HCT116 (cell line): ENCODE measurements around the gene KRCC1.

Experiments used
- POLR2AphosphoS5 ChIP-seq: IDR thresholded peaks from 2 replicates; pipeline ENCODE4 v1.6.1; 2011; ENCODE audit warnings: mild to moderate bottlenecking, low read depth, low read length, moderate library complexity
- TF ChIP-seq, protein P1 (sequence below), 3 experiments: fragments of 200-600 bp in 1 of 3; sonication (generic) in 1 of 3; IDR thresholded peaks in 2 of 3; conservative IDR thresholded peaks in 1 of 3; 2 replicates each; pipeline ENCODE4 v1.5.1; 2012 to 2017; ENCODE audit warnings: low read depth in 2 of 3, low read length in 2 of 3, antibody characterized with exemption in 1 of 3, borderline replicate concordance in 1 of 3, control low read depth in 1 of 3, mild to moderate bottlenecking in 1 of 3, mixed read lengths in 1 of 3, mixed run types in 1 of 3, moderate library complexity in 1 of 3; ENCODE audit not compliant: insufficient read depth in 1 of 3
- TF ChIP-seq, protein P2 (sequence below): IDR thresholded peaks from 2 replicates; pipeline ENCODE4 v1.6.1; 2012; ENCODE audit warnings: low read depth
- TF ChIP-seq, protein P3 (sequence below): IDR thresholded peaks from 2 replicates; pipeline ENCODE4 v1.6.1; 2011; ENCODE audit warnings: mild to moderate bottlenecking, low read length, moderate library complexity; ENCODE audit not compliant: insufficient replicate concordance; ENCODE audit errors: extremely low read depth

DNA sequence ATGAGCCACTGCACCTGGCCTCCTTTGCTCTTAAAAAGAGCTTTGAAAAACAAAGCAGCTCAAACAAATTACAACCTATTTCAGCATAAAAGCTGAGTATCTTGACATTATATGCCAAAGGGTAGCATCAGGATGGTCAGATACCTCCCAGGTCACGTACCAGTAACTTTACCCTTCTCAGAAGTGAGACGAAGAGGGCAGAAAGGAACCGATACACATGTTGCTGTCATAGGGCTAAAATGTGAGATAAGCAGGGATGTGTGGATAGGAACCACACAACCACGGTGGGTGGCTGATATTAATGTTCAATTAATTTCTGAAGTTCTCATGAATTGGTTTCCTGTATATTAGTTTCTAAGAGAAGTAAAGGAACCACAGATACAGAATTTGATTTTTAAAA, 26.7 kb downstream of the KRCC1 start:
- TF ChIP-seq, protein P1, sequence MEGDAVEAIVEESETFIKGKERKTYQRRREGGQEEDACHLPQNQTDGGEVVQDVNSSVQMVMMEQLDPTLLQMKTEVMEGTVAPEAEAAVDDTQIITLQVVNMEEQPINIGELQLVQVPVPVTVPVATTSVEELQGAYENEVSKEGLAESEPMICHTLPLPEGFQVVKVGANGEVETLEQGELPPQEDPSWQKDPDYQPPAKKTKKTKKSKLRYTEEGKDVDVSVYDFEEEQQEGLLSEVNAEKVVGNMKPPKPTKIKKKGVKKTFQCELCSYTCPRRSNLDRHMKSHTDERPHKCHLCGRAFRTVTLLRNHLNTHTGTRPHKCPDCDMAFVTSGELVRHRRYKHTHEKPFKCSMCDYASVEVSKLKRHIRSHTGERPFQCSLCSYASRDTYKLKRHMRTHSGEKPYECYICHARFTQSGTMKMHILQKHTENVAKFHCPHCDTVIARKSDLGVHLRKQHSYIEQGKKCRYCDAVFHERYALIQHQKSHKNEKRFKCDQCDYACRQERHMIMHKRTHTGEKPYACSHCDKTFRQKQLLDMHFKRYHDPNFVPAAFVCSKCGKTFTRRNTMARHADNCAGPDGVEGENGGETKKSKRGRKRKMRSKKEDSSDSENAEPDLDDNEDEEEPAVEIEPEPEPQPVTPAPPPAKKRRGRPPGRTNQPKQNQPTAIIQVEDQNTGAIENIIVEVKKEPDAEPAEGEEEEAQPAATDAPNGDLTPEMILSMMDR (IDR thresholded peaks at IDR 0.05 in 2 of 3, conservative IDR thresholded peaks at IDR 0.05 in 1 of 3; ENCODE audit: borderline replicate concordance in 1 of 3, insufficient read depth in 1 of 3, low read depth in 2 of 3, low read length in 2 of 3): no peak
- TF ChIP-seq, protein P2, sequence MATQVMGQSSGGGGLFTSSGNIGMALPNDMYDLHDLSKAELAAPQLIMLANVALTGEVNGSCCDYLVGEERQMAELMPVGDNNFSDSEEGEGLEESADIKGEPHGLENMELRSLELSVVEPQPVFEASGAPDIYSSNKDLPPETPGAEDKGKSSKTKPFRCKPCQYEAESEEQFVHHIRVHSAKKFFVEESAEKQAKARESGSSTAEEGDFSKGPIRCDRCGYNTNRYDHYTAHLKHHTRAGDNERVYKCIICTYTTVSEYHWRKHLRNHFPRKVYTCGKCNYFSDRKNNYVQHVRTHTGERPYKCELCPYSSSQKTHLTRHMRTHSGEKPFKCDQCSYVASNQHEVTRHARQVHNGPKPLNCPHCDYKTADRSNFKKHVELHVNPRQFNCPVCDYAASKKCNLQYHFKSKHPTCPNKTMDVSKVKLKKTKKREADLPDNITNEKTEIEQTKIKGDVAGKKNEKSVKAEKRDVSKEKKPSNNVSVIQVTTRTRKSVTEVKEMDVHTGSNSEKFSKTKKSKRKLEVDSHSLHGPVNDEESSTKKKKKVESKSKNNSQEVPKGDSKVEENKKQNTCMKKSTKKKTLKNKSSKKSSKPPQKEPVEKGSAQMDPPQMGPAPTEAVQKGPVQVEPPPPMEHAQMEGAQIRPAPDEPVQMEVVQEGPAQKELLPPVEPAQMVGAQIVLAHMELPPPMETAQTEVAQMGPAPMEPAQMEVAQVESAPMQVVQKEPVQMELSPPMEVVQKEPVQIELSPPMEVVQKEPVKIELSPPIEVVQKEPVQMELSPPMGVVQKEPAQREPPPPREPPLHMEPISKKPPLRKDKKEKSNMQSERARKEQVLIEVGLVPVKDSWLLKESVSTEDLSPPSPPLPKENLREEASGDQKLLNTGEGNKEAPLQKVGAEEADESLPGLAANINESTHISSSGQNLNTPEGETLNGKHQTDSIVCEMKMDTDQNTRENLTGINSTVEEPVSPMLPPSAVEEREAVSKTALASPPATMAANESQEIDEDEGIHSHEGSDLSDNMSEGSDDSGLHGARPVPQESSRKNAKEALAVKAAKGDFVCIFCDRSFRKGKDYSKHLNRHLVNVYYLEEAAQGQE: no peak
- TF ChIP-seq, protein P3, sequence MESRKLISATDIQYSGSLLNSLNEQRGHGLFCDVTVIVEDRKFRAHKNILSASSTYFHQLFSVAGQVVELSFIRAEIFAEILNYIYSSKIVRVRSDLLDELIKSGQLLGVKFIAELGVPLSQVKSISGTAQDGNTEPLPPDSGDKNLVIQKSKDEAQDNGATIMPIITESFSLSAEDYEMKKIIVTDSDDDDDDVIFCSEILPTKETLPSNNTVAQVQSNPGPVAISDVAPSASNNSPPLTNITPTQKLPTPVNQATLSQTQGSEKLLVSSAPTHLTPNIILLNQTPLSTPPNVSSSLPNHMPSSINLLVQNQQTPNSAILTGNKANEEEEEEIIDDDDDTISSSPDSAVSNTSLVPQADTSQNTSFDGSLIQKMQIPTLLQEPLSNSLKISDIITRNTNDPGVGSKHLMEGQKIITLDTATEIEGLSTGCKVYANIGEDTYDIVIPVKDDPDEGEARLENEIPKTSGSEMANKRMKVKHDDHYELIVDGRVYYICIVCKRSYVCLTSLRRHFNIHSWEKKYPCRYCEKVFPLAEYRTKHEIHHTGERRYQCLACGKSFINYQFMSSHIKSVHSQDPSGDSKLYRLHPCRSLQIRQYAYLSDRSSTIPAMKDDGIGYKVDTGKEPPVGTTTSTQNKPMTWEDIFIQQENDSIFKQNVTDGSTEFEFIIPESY: no peak
- TF ChIP-seq POLR2AphosphoS5: no peak
